ENCODE measurements around the gene SPEF2.

The SPEF2 gene

GRCh38 chr5:35780236-35780635 lies 162.6 kb downstream of the SPEF2 start:
- no peaks in the 10 kb centered on the region for H3F3A ChIP-seq (ENCODE audit: insufficient read depth, low read length)
- peak overlapping the region; percentile 11 for H3K4me3 ChIP-seq (ENCODE audit: low read depth, low read length, poor library complexity, severe bottlenecking)
- peak overlapping the region; percentile 45 for H3K4me2 ChIP-seq (ENCODE audit: low read length)
- no peaks in the 10 kb centered on the region for H3K36me3 ChIP-seq (ENCODE audit: insufficient read depth, low read length)
- no peak for TF ChIP-seq CTCF (IDR thresholded peaks at IDR 0.05; ENCODE audit: low read length)
- no peak for TF ChIP-seq EZH2 (IDR thresholded peaks at IDR 0.05; ENCODE audit: borderline replicate concordance, low read length)
- no peaks in the 10 kb centered on the region for H3K9me3 ChIP-seq (ENCODE audit: low read length)
- H3K27ac ChIP-seq (ENCODE audit: low read depth, low read length, poor library complexity, severe bottlenecking) = peak overlapping the region; percentile 62
- peaks cover 60% of the 10 kb centered on the region for H3K4me1 ChIP-seq (ENCODE audit: insufficient read depth, low read length, severe bottlenecking)
- H2AFZ ChIP-seq (ENCODE audit: low read length) = no peak overlapping the region
- no peaks in the 10 kb centered on the region for H3K79me2 ChIP-seq (ENCODE audit: insufficient read depth, low read length)
- H3K27me3 ChIP-seq (ENCODE audit: insufficient read depth, low read length) = no peaks in the 10 kb centered on the region
- no peaks in the 10 kb centered on the region for H3K9me2 ChIP-seq (ENCODE audit: low read depth, low read length)
- H3K9ac ChIP-seq (ENCODE audit: low read length) = peak overlapping the region; percentile 25
- H4K20me1 ChIP-seq (ENCODE audit: insufficient read depth, low read length) = no peaks in the 10 kb centered on the region

GRCh38 chr5:35781181-35781790 lies 163.6 kb downstream of the SPEF2 start:
- Histone ChIP-seq H4K20me1 (ENCODE audit: insufficient read depth, low read length) (no peaks in the 10 kb centered on the region), H3K27me3 (ENCODE audit: insufficient read depth, low read length) (no peaks in the 10 kb centered on the region), H3K79me2 (ENCODE audit: insufficient read depth, low read length) (no peaks in the 10 kb centered on the region), H3K4me1 (ENCODE audit: insufficient read depth, low read length, severe bottlenecking) (peaks cover 66% of the 10 kb centered on the region), H2AFZ (ENCODE audit: low read length) (peak overlapping the region; percentile 3; the same call in 1 of the 2 replicates), H3K9me2 (ENCODE audit: low read depth, low read length) (no peaks in the 10 kb centered on the region), H3K9ac (ENCODE audit: low read length) (peak overlapping the region; percentile 3; the same call in 1 of the 2 replicates), H3K4me2 (ENCODE audit: low read length) (no peak overlapping the region; the same call in 1 of the 2 replicates), H3K36me3 (ENCODE audit: insufficient read depth, low read length) (no peaks in the 10 kb centered on the region), H3K9me3 (ENCODE audit: low read length) (no peaks in the 10 kb centered on the region), H3F3A (ENCODE audit: insufficient read depth, low read length) (no peaks in the 10 kb centered on the region), H3K4me3 (ENCODE audit: low read depth, low read length, poor library complexity, severe bottlenecking) (no peak overlapping the region), H3K27ac (ENCODE audit: low read depth, low read length, poor library complexity, severe bottlenecking) (peak overlapping the region; percentile 50)
- no peak for TF ChIP-seq CTCF (IDR thresholded peaks at IDR 0.05; ENCODE audit: low read length)

GRCh38 chr5:35783551-35783950 lies 165.9 kb downstream of the SPEF2 start:
- no peak overlapping the region for H3K4me3 ChIP-seq (ENCODE audit: low read depth, low read length, poor library complexity, severe bottlenecking)
- H3K9ac ChIP-seq (ENCODE audit: low read length) = no peak overlapping the region
- TF ChIP-seq CTCF (IDR thresholded peaks at IDR 0.05; ENCODE audit: low read length) (no peak), EZH2 (IDR thresholded peaks at IDR 0.05; ENCODE audit: borderline replicate concordance, low read length) (no peak)
- H4K20me1 ChIP-seq (ENCODE audit: insufficient read depth, low read length) = no peaks in the 10 kb centered on the region
- no peak overlapping the region for H3K4me2 ChIP-seq (ENCODE audit: low read length)
- H3K27me3 ChIP-seq (ENCODE audit: insufficient read depth, low read length) = no peaks in the 10 kb centered on the region
- no peaks in the 10 kb centered on the region for H3K9me2 ChIP-seq (ENCODE audit: low read depth, low read length)
- H3K36me3 ChIP-seq (ENCODE audit: insufficient read depth, low read length) = no peaks in the 10 kb centered on the region
- no peak overlapping the region for H2AFZ ChIP-seq (ENCODE audit: low read length)
- H3F3A ChIP-seq (ENCODE audit: insufficient read depth, low read length) = no peaks in the 10 kb centered on the region
- H3K27ac ChIP-seq (ENCODE audit: low read depth, low read length, poor library complexity, severe bottlenecking) = no peak overlapping the region
- no peaks in the 10 kb centered on the region for H3K79me2 ChIP-seq (ENCODE audit: insufficient read depth, low read length)
- H3K4me1 ChIP-seq (ENCODE audit: insufficient read depth, low read length, severe bottlenecking) = peaks cover 47% of the 10 kb centered on the region
- H3K9me3 ChIP-seq (ENCODE audit: low read length) = no peaks in the 10 kb centered on the region
